Neural progenitor cell (in vitro differentiated cells): ENCODE data around the gene TSSK3. TPM values are rescaled to one million over a fixed set of nuclear protein-coding genes. Genes with fewer than 3 reads are reported as not detected.
A peak's percentile ranks its signal among the peaks of the same experiment; 100 is the strongest.

Experiments used
- DNase-seq: peaks from one replicate; pipeline ENCODE4 v3.0.0-alpha.2; 2016; ENCODE audit warnings: low spot score
- H2AFZ ChIP-seq: fragments of 200-600 bp; sonication (generic); replicated peaks from 2 replicates; pipeline ENCODE4 v1.6.1; 2016; ENCODE audit warnings: antibody characterized with exemption
- H3F3A ChIP-seq: fragments of 200-600 bp; sonication (generic); 2 replicates; pipeline ENCODE4 v1.6.1; 2016; ENCODE audit warnings: antibody characterized with exemption, low read depth
- H3K27ac ChIP-seq: fragments of 200-600 bp; sonication (generic); 2 replicates; pipeline ENCODE4 v1.5.1; 2016; ENCODE audit warnings: mild to moderate bottlenecking
- H3K27me3 ChIP-seq: fragments of 200-600 bp; sonication (generic); 2 replicates; pipeline ENCODE4 v1.6.1; 2016; ENCODE audit warnings: mild to moderate bottlenecking, moderate library complexity
- H3K36me3 ChIP-seq: fragments of 200-600 bp; sonication (generic); 2 replicates; pipeline ENCODE4 v1.5.1; 2016
- H3K4me1 ChIP-seq: fragments of 200-600 bp; sonication (generic); 2 replicates; pipeline ENCODE4 v1.6.1; 2016; ENCODE audit warnings: mixed run types
- H3K4me2 ChIP-seq: fragments of 200-600 bp; sonication (generic); 2 replicates; pipeline ENCODE4 v1.6.1; 2016
- H3K4me3 ChIP-seq: fragments of 200-600 bp; sonication (generic); 2 replicates; pipeline ENCODE4 v1.5.1; 2016
- H3K79me2 ChIP-seq: fragments of 200-600 bp; sonication (generic); 2 replicates; pipeline ENCODE4 v1.6.1; 2016; ENCODE audit warnings: low read depth
- H3K9ac ChIP-seq: fragments of 200-600 bp; sonication (generic); 2 replicates; pipeline ENCODE4 v1.6.1; 2016
- H3K9me3 ChIP-seq: fragments of 200-600 bp; sonication (generic); 2 replicates; pipeline ENCODE4 v1.5.1; 2016; ENCODE audit warnings: low read depth
- H4K20me1 ChIP-seq: fragments of 200-600 bp; sonication (generic); 2 replicates; pipeline ENCODE4 v1.6.1; 2016; ENCODE audit warnings: low read depth
- H3K27ac Mint-ChIP-seq: 3 replicates; pipeline ENCODE4 v1.8.0; 2021; ENCODE audit warnings: mixed read lengths
- H3K27me3 Mint-ChIP-seq: 2 replicates; pipeline ENCODE4 v1.8.0; 2022; ENCODE audit warnings: low read depth, mild to moderate bottlenecking, inconsistent platforms, moderate library complexity, mixed read lengths; ENCODE audit not compliant: insufficient read depth
- H3K36me3 Mint-ChIP-seq: 3 replicates; pipeline ENCODE4 v1.8.0; 2021; ENCODE audit warnings: mixed read lengths
- H3K4me1 Mint-ChIP-seq: 3 replicates; pipeline ENCODE4 v1.8.0; 2021; ENCODE audit warnings: mixed read lengths
- H3K4me3 Mint-ChIP-seq: 3 replicates; pipeline ENCODE4 v1.8.0; 2021; ENCODE audit warnings: mild to moderate bottlenecking, moderate library complexity, mixed read lengths
- H3K9me3 Mint-ChIP-seq: 3 replicates; pipeline ENCODE4 v1.8.0; 2020; ENCODE audit warnings: mixed read lengths
- CTCF ChIP-seq: fragments of 200-600 bp; sonication (generic); IDR thresholded peaks from 2 replicates; pipeline ENCODE4 v1.5.1; 2017; ENCODE audit warnings: antibody characterized with exemption, mild to moderate bottlenecking
- EZH2 ChIP-seq: fragments of 200-600 bp; sonication (generic); IDR thresholded peaks from 2 replicates; pipeline ENCODE4 v1.6.1; 2017; ENCODE audit warnings: antibody characterized with exemption, mild to moderate bottlenecking, moderate library complexity
- EZH2phosphoT487 ChIP-seq: fragments of 200-600 bp; sonication (generic); IDR thresholded peaks from 2 replicates; pipeline ENCODE4 v1.6.1; 2017; ENCODE audit warnings: antibody characterized with exemption
- total RNA-seq: library from RNA; depleted of rRNA; stranded (reverse); fragments of >200 nt; gene quantifications from 2 replicates; pipeline ENCODE4 v1.2.3, GENCODE V29; 2015; ENCODE audit warnings: low replicate concordance

The TSSK3 gene
- total RNA-seq, 1 donor from 2014 or later: not detected

- Mint-ChIP-seq H3K4me3 (no peak overlapping the region), H3K4me1 (peaks cover 15% of the 10 kb centered on the region), H3K9me3 (no peaks in the 10 kb centered on the region), H3K27ac (no peak overlapping the region), H3K36me3 (no peaks in the 10 kb centered on the region), H3K27me3 (peaks cover 5% of the 10 kb centered on the region)
- Histone ChIP-seq H3K79me2 (no peaks in the 10 kb centered on the region), H3K4me3 (no peak overlapping the region), H3F3A (peaks cover 4% of the 10 kb centered on the region), H3K4me2 (no peak overlapping the region), H3K36me3 (no peaks in the 10 kb centered on the region), H3K4me1 (peaks cover 10% of the 10 kb centered on the region), H2AFZ (no peak overlapping the region), H3K27me3 (no peaks in the 10 kb centered on the region), H3K9ac (no peak overlapping the region), H4K20me1 (peaks cover 4% of the 10 kb centered on the region), H3K27ac (no peak overlapping the region), H3K9me3 (no peaks in the 10 kb centered on the region)
- TF ChIP-seq EZH2phosphoT487 (no peak), EZH2 (no peak), CTCF (no peak)
- no peak for DNase-seq
Measured at GRCh38 chr1:32342704-32343103, 19.6 kb upstream of the TSSK3 start.

- H3K27me3 ChIP-seq: peaks cover 6% of the 10 kb centered on the region
- no peak for DNase-seq
- no peak overlapping the region for H3K4me2 ChIP-seq
- H3K27me3 Mint-ChIP-seq: peaks cover 12% of the 10 kb centered on the region
- H3K9ac ChIP-seq: no peak overlapping the region
- peak overlapping the region; percentile 49 for H3K27ac Mint-ChIP-seq
- no peak overlapping the region for H3K4me3 ChIP-seq
- H3K79me2 ChIP-seq: no peaks in the 10 kb centered on the region
- H3K9me3 Mint-ChIP-seq: peaks cover under 1% of the 10 kb centered on the region
- H2AFZ ChIP-seq: no peak overlapping the region
- H3F3A ChIP-seq: no peaks in the 10 kb centered on the region
- H3K36me3 ChIP-seq: no peaks in the 10 kb centered on the region
- no peaks in the 10 kb centered on the region for H3K4me1 ChIP-seq
- no peak overlapping the region for H3K27ac ChIP-seq
- H3K4me3 Mint-ChIP-seq: peak overlapping the region; percentile 47
- TF ChIP-seq CTCF (no peak), EZH2phosphoT487 (no peak), EZH2 (no peak)
- H3K9me3 ChIP-seq: peaks cover 4% of the 10 kb centered on the region
- no peaks in the 10 kb centered on the region for H4K20me1 ChIP-seq
- H3K4me1 Mint-ChIP-seq: peaks cover 18% of the 10 kb centered on the region
- H3K36me3 Mint-ChIP-seq: no peaks in the 10 kb centered on the region
Measured at GRCh38 chr1:32345289-32345827, 17.0 kb upstream of the TSSK3 start.

- H3K9me3 ChIP-seq: peaks cover 9% of the 10 kb centered on the region
- peaks cover 2% of the 10 kb centered on the region for H3F3A ChIP-seq
- no peak overlapping the region for H3K27ac ChIP-seq
- TF ChIP-seq EZH2phosphoT487 (no peak), CTCF (no peak), EZH2 (no peak)
- H3K9ac ChIP-seq: no peak overlapping the region
- Mint-ChIP-seq H3K27me3 (peaks cover 11% of the 10 kb centered on the region), H3K4me1 (peaks cover 22% of the 10 kb centered on the region), H3K4me3 (no peak overlapping the region), H3K27ac (peak overlapping the region; percentile 13), H3K9me3 (peaks cover 4% of the 10 kb centered on the region), H3K36me3 (no peaks in the 10 kb centered on the region)
- no peak overlapping the region for H2AFZ ChIP-seq
- H3K4me3 ChIP-seq: no peak overlapping the region
- no peaks in the 10 kb centered on the region for H3K79me2 ChIP-seq
- no peaks in the 10 kb centered on the region for H4K20me1 ChIP-seq
- H3K27me3 ChIP-seq: peaks cover 10% of the 10 kb centered on the region
- no peak for DNase-seq
- no peak overlapping the region for H3K4me2 ChIP-seq
- H3K36me3 ChIP-seq: no peaks in the 10 kb centered on the region
- no peaks in the 10 kb centered on the region for H3K4me1 ChIP-seq
Measured at GRCh38 chr1:32346532-32347157, 15.7 kb upstream of the TSSK3 start.
